ENCODE data around the gene PCBP2. TPM values are rescaled to one million over a fixed set of nuclear protein-coding genes. Genes with fewer than 3 reads are reported as not detected.

PCBP2 gene
- total and polyA plus RNA-seq, 10 of the 15 experiments (the other 5 are each of a cell fraction or from before 2014, with no cell fraction given) = 109 to 803 (median 327) TPM

GRCh38 chr12:53500142-53500775, 48.4 kb downstream of the PCBP2 start (continued):
- TF ChIP-seq IRF5 (IDR thresholded peaks at IDR 0.05; ENCODE audit: borderline replicate concordance) = no peak
- TF ChIP-seq RAD21 (IDR thresholded peaks at IDR 0.05; ENCODE audit: insufficient read depth, low read depth, low read length) = no peak
- no peak for TF ChIP-seq IRF3 (IDR thresholded peaks at IDR 0.05)
- no peak for TF ChIP-seq ZNF622 (IDR thresholded peaks at IDR 0.05)
- TF ChIP-seq ELK1 (IDR thresholded peaks at IDR 0.05; ENCODE audit: low read depth, low read length) = no peak
- TF ChIP-seq TARDBP (IDR thresholded peaks at IDR 0.05; ENCODE audit: borderline replicate concordance) = no peak; the same call in 1 of the 2 replicates
- no peak for TF ChIP-seq NR2C2 (IDR thresholded peaks at IDR 0.05; ENCODE audit: borderline replicate concordance, control insufficient read depth, insufficient read length, low read depth)
- no peak for TF ChIP-seq TBL1XR1 (IDR thresholded peaks at IDR 0.05; ENCODE audit: low read depth, low read length)
- TF ChIP-seq NR2F1 (conservative IDR thresholded peaks at IDR 0.05) = no peak
- no peak for TF ChIP-seq SREBF2 (IDR thresholded peaks at IDR 0.05; ENCODE audit: low read length)
- TF ChIP-seq BCLAF1 (IDR thresholded peaks at IDR 0.05) = no peak
- no peak for TF ChIP-seq BMI1 (IDR thresholded peaks at IDR 0.05; ENCODE audit: borderline replicate concordance)
- no peak for TF ChIP-seq KDM1A (IDR thresholded peaks at IDR 0.05; ENCODE audit: borderline replicate concordance)
- TF ChIP-seq POLR2AphosphoS5 (IDR thresholded peaks at IDR 0.05; ENCODE audit: low read length) = peak; percentile 76
- TF ChIP-seq HCFC1 (IDR thresholded peaks at IDR 0.05; ENCODE audit: low read length) = no peak
- TF ChIP-seq BCL3 (IDR thresholded peaks at IDR 0.05; ENCODE audit: borderline replicate concordance, insufficient read depth, low read depth, low read length, poor library complexity, severe bottlenecking) = no peak
- no peak for TF ChIP-seq CTCF (IDR thresholded peaks at IDR 0.05 in 2 of 3, conservative IDR thresholded peaks at IDR 0.05 in 1 of 3; ENCODE audit: control insufficient read depth in 2 of 3, extremely low read depth in 1 of 3, insufficient read depth in 1 of 3, low read depth in 3 of 3, low read length in 3 of 3)
- peak; percentile 85 for TF ChIP-seq RUNX3 (IDR thresholded peaks at IDR 0.05; ENCODE audit: low read length)
- 0 out of 2 replicates have a peak, but pooled peaks have one; percentile 35 for TF ChIP-seq TAF1 (IDR thresholded peaks at IDR 0.05; ENCODE audit: borderline replicate concordance, low read depth, low read length)
- TF ChIP-seq PAX8 (IDR thresholded peaks at IDR 0.05) = no peak
- no peak for TF ChIP-seq NFYA (IDR thresholded peaks at IDR 0.05; ENCODE audit: borderline replicate concordance, low read depth, low read length)

Measured in GM12878 (cell line).